Mucosa of rectum (tissue), 2 donors: ENCODE data around the gene RRAGD.

Experiments
- H3K27ac ChIP-seq, 2 donors: one replicate each; pipeline ENCODE4 v1.7.0; 2013; ENCODE audit warnings: inconsistent platforms in 2 of 2, low read depth in 2 of 2, low read length in 2 of 2
- H3K27me3 ChIP-seq, 2 donors: one replicate each; pipeline ENCODE4 v1.7.0; 2013; ENCODE audit warnings: low read length in 2 of 2; ENCODE audit not compliant: control insufficient read depth in 2 of 2, insufficient read depth in 2 of 2
- H3K36me3 ChIP-seq, 2 donors: one replicate each; pipeline ENCODE4 v1.7.0; 2013; ENCODE audit warnings: low read length in 2 of 2; ENCODE audit not compliant: control insufficient read depth in 2 of 2, insufficient read depth in 2 of 2
- H3K4me1 ChIP-seq, 2 donors: one replicate each; pipeline ENCODE4 v1.7.0; 2013; ENCODE audit warnings: low read length in 2 of 2, mild to moderate bottlenecking in 1 of 2; ENCODE audit not compliant: control insufficient read depth in 2 of 2, insufficient read depth in 2 of 2
- H3K4me3 ChIP-seq, 2 donors: one replicate each; pipeline ENCODE4 v1.7.0; 2013; ENCODE audit warnings: low read length in 2 of 2
- H3K9ac ChIP-seq, 2 donors: one replicate each; pipeline ENCODE4 v1.7.0; 2013; ENCODE audit warnings: low read length in 2 of 2, low read depth in 1 of 2, mild to moderate bottlenecking in 1 of 2
- H3K9me3 ChIP-seq, 2 donors: one replicate each; pipeline ENCODE4 v1.7.0; 2013; ENCODE audit warnings: low read length in 2 of 2; ENCODE audit not compliant: control insufficient read depth in 2 of 2
- donor health status: healthy.
- donor health status: Normal muscosa, but diverticular disease.

RRAGD gene

GRCh38 chr6:89412071-89413005, at the start of gene RRAGD:
Gene RRAGD (minus strand): TSS chr6:89412273. CDS start chr6:89411993, 280 bp downstream.
- H3K4me3 ChIP-seq, result peak within 1 kb of the TSS; percentile 67 to 92
- H3K27ac ChIP-seq, result peak within 1 kb of the TSS in 1 of 2 donors; percentile 38
- peak within 1 kb of the TSS; percentile 47 to 68 for H3K9ac ChIP-seq
- no peaks in the 10 kb centered on the region for H3K9me3 ChIP-seq
- peaks cover 16 to 20% of the 10 kb centered on the region in 2 donors for H3K27me3 ChIP-seq
- peaks cover 8% of the 10 kb centered on the region in 2 donors for H3K4me1 ChIP-seq
- no peaks in the 10 kb centered on the region for H3K36me3 ChIP-seq

- no peaks in the 10 kb centered on the region for H3K27me3 ChIP-seq
- H3K9me3 ChIP-seq, result no peaks in the 10 kb centered on the region
- H3K9ac ChIP-seq, result no peak overlapping the region
- H3K27ac ChIP-seq, result no peak overlapping the region
- H3K4me3 ChIP-seq, result no peak overlapping the region
- H3K4me1 ChIP-seq, result no peaks in the 10 kb centered on the region
- H3K36me3 ChIP-seq, result no peaks in the 10 kb centered on the region
Measured at GRCh38 chr6:89460713-89461112, 48.6 kb upstream of the RRAGD start.

- H3K4me1 ChIP-seq, result no peaks in the 10 kb centered on the region
- no peak overlapping the region for H3K9ac ChIP-seq
- no peak overlapping the region for H3K27ac ChIP-seq
- no peak overlapping the region for H3K4me3 ChIP-seq
- no peaks in the 10 kb centered on the region for H3K9me3 ChIP-seq
- no peaks in the 10 kb centered on the region for H3K27me3 ChIP-seq
- no peaks in the 10 kb centered on the region for H3K36me3 ChIP-seq
Measured at GRCh38 chr6:89459501-89459900, 47.4 kb upstream of the RRAGD start.

- H3K4me1 ChIP-seq, result no peaks in the 10 kb centered on the region
- no peak overlapping the region for H3K4me3 ChIP-seq
- H3K36me3 ChIP-seq, result no peaks in the 10 kb centered on the region
- no peaks in the 10 kb centered on the region for H3K9me3 ChIP-seq
- H3K27ac ChIP-seq, result no peak overlapping the region
- no peak overlapping the region for H3K9ac ChIP-seq
- no peaks in the 10 kb centered on the region for H3K27me3 ChIP-seq
Measured at GRCh38 chr6:89458704-89459103, 46.6 kb upstream of the RRAGD start.

- H3K4me3 ChIP-seq, result no peak overlapping the region
- no peaks in the 10 kb centered on the region for H3K4me1 ChIP-seq
- no peaks in the 10 kb centered on the region for H3K27me3 ChIP-seq
- H3K9me3 ChIP-seq, result no peaks in the 10 kb centered on the region
- no peak overlapping the region for H3K27ac ChIP-seq
- H3K36me3 ChIP-seq, result no peaks in the 10 kb centered on the region
- H3K9ac ChIP-seq, result no peak overlapping the region
Measured at GRCh38 chr6:89454300-89454699, 42.2 kb upstream of the RRAGD start.

- Histone ChIP-seq H3K27ac (no peak overlapping the region), H3K4me3 (no peak overlapping the region), H3K9me3 (no peaks in the 10 kb centered on the region), H3K4me1 (no peaks in the 10 kb centered on the region), H3K9ac (no peak overlapping the region), H3K27me3 (no peaks in the 10 kb centered on the region), H3K36me3 (no peaks in the 10 kb centered on the region)
Measured at GRCh38 chr6:89452281-89452680, 40.2 kb upstream of the RRAGD start.

- no peak overlapping the region for H3K27ac ChIP-seq
- no peak overlapping the region for H3K4me3 ChIP-seq
- no peaks in the 10 kb centered on the region for H3K36me3 ChIP-seq
- H3K9ac ChIP-seq, result no peak overlapping the region
- H3K9me3 ChIP-seq, result no peaks in the 10 kb centered on the region
- H3K4me1 ChIP-seq, result no peaks in the 10 kb centered on the region
- no peaks in the 10 kb centered on the region for H3K27me3 ChIP-seq
Measured at GRCh38 chr6:89449193-89449592, 37.1 kb upstream of the RRAGD start.

- no peak overlapping the region for H3K4me3 ChIP-seq
- H3K36me3 ChIP-seq, result no peaks in the 10 kb centered on the region
- no peak overlapping the region for H3K27ac ChIP-seq
- H3K4me1 ChIP-seq, result no peaks in the 10 kb centered on the region
- H3K27me3 ChIP-seq, result no peaks in the 10 kb centered on the region
- no peak overlapping the region for H3K9ac ChIP-seq
- no peaks in the 10 kb centered on the region for H3K9me3 ChIP-seq
Measured at GRCh38 chr6:89443658-89444057, 31.6 kb upstream of the RRAGD start.

GRCh38 chr6:89440200-89440599, 28.1 kb upstream of the RRAGD start:
- Histone ChIP-seq H3K27ac (no peak overlapping the region), H3K36me3 (no peaks in the 10 kb centered on the region), H3K4me1 (no peaks in the 10 kb centered on the region), H3K27me3 (no peaks in the 10 kb centered on the region), H3K4me3 (no peak overlapping the region), H3K9ac (no peak overlapping the region), H3K9me3 (no peaks in the 10 kb centered on the region)

GRCh38 chr6:89439014-89439413, 26.9 kb upstream of the RRAGD start:
- H3K4me3 ChIP-seq, result no peak overlapping the region
- H3K9ac ChIP-seq, result no peak overlapping the region
- H3K27ac ChIP-seq, result no peak overlapping the region
- no peaks in the 10 kb centered on the region for H3K27me3 ChIP-seq
- no peaks in the 10 kb centered on the region for H3K4me1 ChIP-seq
- no peaks in the 10 kb centered on the region for H3K36me3 ChIP-seq
- no peaks in the 10 kb centered on the region for H3K9me3 ChIP-seq
